Measurements from ENCODE around the gene MAD1L1.

GRCh38 chr7:2001601-2002442, 230.9 kb downstream of the MAD1L1 start:
- TF ChIP-seq POLR2A (IDR thresholded peaks at IDR 0.05; ENCODE audit: low read depth, low read length) (no peak), POLR2AphosphoS5 (IDR thresholded peaks at IDR 0.05; ENCODE audit: low read depth, low read length) (no peak), TAF1 (IDR thresholded peaks at IDR 0.05; ENCODE audit: borderline replicate concordance, low read depth, low read length) (no peak)
